Endothelial cell of umbilical vein (primary cell): Measurements from ENCODE around the gene CDC14B. TPM values are rescaled to one million over a fixed set of nuclear protein-coding genes. Genes with fewer than 3 reads are reported as not detected.

ENCODE experiments used
- BruUV-seq: library from RNA; stranded (reverse); fragments of 400-500 nt; replicated peaks from 2 replicates; lab custom pipeline; 2021; lab: Mats Ljungman, UMichigan
- CTCF ChIA-PET: fragments of 300-600, 350-600 bp; sonication (Branson Sonifier 250); formaldehyde crosslinking; loops from one replicate; lab custom pipeline; 2021; ENCODE audit warnings: antibody characterized with exemption, inconsistent platforms; lab: Charles Lee
- POLR2A ChIA-PET: fragments of 300-600, 350-600 bp; sonication (Branson Sonifier 250); formaldehyde crosslinking; loops from one replicate; lab custom pipeline; 2021; ENCODE audit warnings: antibody characterized with exemption, inconsistent platforms; lab: Charles Lee
- DNase-seq: peaks from one replicate; pipeline ENCODE4 v3.0.0-alpha.2; 2011; ENCODE audit warnings: low read depth, low spot score
- FAIRE-seq: peaks from 2 replicates; lab custom pipeline; 2011; peaks lifted over from hg19 to GRCh38; lab: Jason Lieb, UNC
- H2AFZ ChIP-seq: 2 replicates; pipeline ENCODE4 v1.6.0; 2012; ENCODE audit warnings: low read depth, low read length, control low read depth, inconsistent platforms
- H3K27ac ChIP-seq: 2 replicates; pipeline ENCODE4 v1.5.1; 2011; ENCODE audit warnings: low read depth, mild to moderate bottlenecking, control low read depth, low read length, moderate library complexity; ENCODE audit not compliant: insufficient read depth
- H3K27me3 ChIP-seq, 2 experiments: 2 replicates each; pipeline versions ENCODE4 v1.6.0 to v1.6.1; 2011; ENCODE audit warnings: low read length in 2 of 2, mixed read lengths in 1 of 2; ENCODE audit not compliant: control insufficient read depth in 2 of 2, insufficient read depth in 2 of 2
- H3K36me3 ChIP-seq, 2 experiments: 2 replicates in 1 of 2; 3 replicates in 1 of 2; pipeline ENCODE4 v1.5.1; 2011; ENCODE audit warnings: low read length in 2 of 2, mild to moderate bottlenecking in 1 of 2, moderate library complexity in 1 of 2; ENCODE audit not compliant: control insufficient read depth in 2 of 2, insufficient read depth in 2 of 2; ENCODE audit errors: extremely low read depth in 1 of 2
- H3K4me1 ChIP-seq: 3 replicates; pipeline ENCODE4 v1.5.1; 2011; ENCODE audit warnings: mild to moderate bottlenecking, low read length; ENCODE audit not compliant: control insufficient read depth, insufficient read depth; ENCODE audit errors: extremely low read depth
- H3K4me2 ChIP-seq: 2 replicates; pipeline ENCODE4 v1.6.1; 2011; ENCODE audit warnings: low read length, control low read depth, mixed read lengths; ENCODE audit not compliant: insufficient read depth
- H3K4me3 ChIP-seq, 3 experiments: fragments of 200-600 bp in 1 of 3; sonication (generic), shearing (Covaris generic) in 1 of 3; replicated peaks in 1 of 3; 2 replicates each; pipeline ENCODE4 v1.5.1; 2011 to 2016; ENCODE audit warnings: control low read depth in 3 of 3, low read length in 3 of 3, mild to moderate bottlenecking in 2 of 3, inconsistent platforms in 1 of 3, low read depth in 1 of 3, moderate library complexity in 1 of 3; ENCODE audit not compliant: insufficient read depth in 1 of 3
- H3K79me2 ChIP-seq: 2 replicates; pipeline ENCODE4 v1.6.0; 2012; ENCODE audit warnings: low read length, inconsistent platforms; ENCODE audit not compliant: control insufficient read depth, insufficient read depth
- H3K9ac ChIP-seq: replicated peaks from 2 replicates; pipeline ENCODE3; 2011; ENCODE audit warnings: low read length, control low read depth; ENCODE audit not compliant: insufficient read depth; ENCODE audit errors: extremely low read depth
- H3K9me1 ChIP-seq: replicated peaks from 3 replicates; pipeline ENCODE4 v1.6.0; 2011; ENCODE audit warnings: mild to moderate bottlenecking, low read length; ENCODE audit not compliant: control insufficient read depth, insufficient read depth; ENCODE audit errors: extremely low read depth
- H3K9me3 ChIP-seq: replicated peaks from 2 replicates; pipeline ENCODE4 v1.5.1; 2012; ENCODE audit warnings: low read length, inconsistent platforms; ENCODE audit not compliant: control insufficient read depth, insufficient read depth
- H4K20me1 ChIP-seq: replicated peaks from 2 replicates; pipeline ENCODE3; 2011; ENCODE audit warnings: mild to moderate bottlenecking, low read length; ENCODE audit not compliant: control insufficient read depth, insufficient read depth; ENCODE audit errors: extremely low read depth
- CTCF ChIP-seq, 2 donors: IDR thresholded peaks; 1 replicate in 1 of 2; 2 replicates in 1 of 2; pipeline ENCODE4 v1.5.1; 2011; ENCODE audit warnings: low read length in 2 of 2, mild to moderate bottlenecking in 2 of 2, moderate library complexity in 2 of 2, control low read depth in 1 of 2, inconsistent platforms in 1 of 2, low read depth in 1 of 2; ENCODE audit not compliant: insufficient read depth in 1 of 2; ENCODE audit errors: extremely low read depth in 1 of 2
- FOS ChIP-seq: IDR thresholded peaks from 2 replicates; pipeline ENCODE4 v1.6.1; 2011; ENCODE audit warnings: mild to moderate bottlenecking, low read length, moderate library complexity, borderline replicate concordance; ENCODE audit not compliant: insufficient read depth
- JUN ChIP-seq: IDR thresholded peaks from 2 replicates; pipeline ENCODE4 v1.6.1; 2011; ENCODE audit warnings: borderline replicate concordance, low read depth; ENCODE audit not compliant: insufficient read length, insufficient read depth
- MAX ChIP-seq: IDR thresholded peaks from 2 replicates; pipeline ENCODE4 v1.6.1; 2011; ENCODE audit not compliant: insufficient read depth, insufficient read length
- MYC ChIP-seq: IDR thresholded peaks from one replicate; pipeline ENCODE4 v1.6.1; 2011; ENCODE audit warnings: mild to moderate bottlenecking, low read depth, low read length
- POLR2AphosphoS5 ChIP-seq: IDR thresholded peaks from 2 replicates; pipeline ENCODE4 v1.6.1; 2012; ENCODE audit warnings: low read depth, mild to moderate bottlenecking, control low read depth, low read length, moderate library complexity; ENCODE audit not compliant: insufficient read depth
- dilution Hi-C: fragments of 300-500 bp; cut with MboI; formaldehyde crosslinking; loops from one replicate; pipeline ENCODE4 v1.15.0; 2019; ENCODE audit warnings: low sequenced_read_pairs; ENCODE audit not compliant: extremely low pct_ligation_motif_present
- intact Hi-C: fragments of 100-400 bp; cut with micrococcal nuclease; formaldehyde crosslinking; loops from one replicate; pipeline ENCODE4 v1.10.0; 2022
- polyA plus RNA-seq, 4 experiments: library from polyadenylated mRNA; depleted of rRNA in 3 of 4; stranded (reverse) in 3 of 4; unstranded in 1 of 4; fragments of >200 nt; gene quantifications; 2 replicates each; pipeline versions ENCODE4 v1.2.1 to v1.2.3, GENCODE V29; 2011 to 2012; ENCODE audit warnings: missing spikeins in 1 of 4
- total RNA-seq: library from RNA; stranded (reverse); gene quantifications from 2 replicates; pipeline ENCODE4 v1.2.3, GENCODE V29; 2021

CDC14B gene
- total and polyA plus RNA-seq, 2 donors (not counting 3 experiments of a cell fraction or from before 2014, with no cell fraction given): 0.39 to 0.93 TPM

- H2AFZ ChIP-seq: no peak overlapping the region
- no peak overlapping the region for H3K27ac ChIP-seq
These were observed 26.7 kb upstream of the CDC14B start for GRCh38 chr9:96646081-96646991.

More at GRCh38 chr9:96646081-96646991, 26.7 kb upstream of the CDC14B start:
- ChIA-PET POLR2A (no interaction called here), CTCF (no interaction called here)
- H3K9me1 ChIP-seq: no peaks in the 10 kb centered on the region
- dilution Hi-C loops (no loop called here), intact Hi-C loops (no loop called here)
- no peaks in the 10 kb centered on the region for H3K9me3 ChIP-seq
- no peak overlapping the region for H3K4me3 ChIP-seq
- DNase-seq (no peak), FAIRE-seq (no peak)
- peaks cover 0 to 5% of the 10 kb centered on the region in 2 experiments for H3K36me3 ChIP-seq
- H3K79me2 ChIP-seq: no peaks in the 10 kb centered on the region
- no peak overlapping the region for H3K9ac ChIP-seq
- no peak overlapping the region for H3K4me2 ChIP-seq
- no peak for TF ChIP-seq MAX
- no peak for TF ChIP-seq MYC
- no peak for TF ChIP-seq POLR2AphosphoS5
- no peak for TF ChIP-seq FOS
- no peak for TF ChIP-seq JUN
- TF ChIP-seq CTCF (IDR thresholded peaks at IDR 0.05; ENCODE audit: extremely low read depth in 1 of 2, insufficient read depth in 1 of 2, low read depth in 1 of 2, low read length in 2 of 2): no peak
- no peaks in the 10 kb centered on the region for H3K4me1 ChIP-seq
- H3K27me3 ChIP-seq: no peaks in the 10 kb centered on the region
- no TSS peak for BruUV-seq
- H4K20me1 ChIP-seq: no peaks in the 10 kb centered on the region
